H1 (cell line): ENCODE measurements around the gene CD226. TPM values are rescaled to one million over a fixed set of nuclear protein-coding genes. Genes with fewer than 3 reads are reported as not detected.

Source experiments
- EZH2 ChIP-seq: fragments of 200-600 bp; sonication (generic); IDR thresholded peaks from 2 replicates; pipeline ENCODE4 v1.7.1; 2012; ENCODE audit warnings: low read depth, mild to moderate bottlenecking, moderate library complexity, low read length, inconsistent platforms; ENCODE audit not compliant: severe bottlenecking
- SUZ12 ChIP-seq: fragments of 200-600 bp; sonication (generic); IDR thresholded peaks from 2 replicates; pipeline ENCODE4 v1.6.1; 2012; ENCODE audit warnings: mild to moderate bottlenecking, inconsistent platforms, low read length, moderate library complexity, mixed read lengths
- polyA plus RNA-seq, 7 experiments: library from polyadenylated mRNA; depleted of rRNA in 3 of 7; stranded (reverse) in 5 of 7; unstranded in 2 of 7; fragments of >200 nt in 5 of 7; fragments of 200-250 nt in 2 of 7; gene quantifications; 1 replicate in 5 of 7; 2 replicates in 1 of 7; 4 replicates in 1 of 7; pipeline versions ENCODE4 v1.2.1 to v1.2.3, GENCODE V29; 2011 to 2013; ENCODE audit warnings: missing spikeins in 2 of 7, mixed read lengths in 2 of 7
- total RNA-seq: library from RNA; stranded (reverse); fragmentation: NEBNext Ultra II Directional; extraction: Animal tissue kit (Norgen Biotek cat#: 25700); gene quantifications from 2 replicates; pipeline ENCODE4 v1.2.1, GENCODE V29; 2021

CD226 gene
- total and polyA plus RNA-seq, 2 of the 8 experiments (the other 6 are each of a cell fraction or from before 2014, with no cell fraction given), result not detected

- TF ChIP-seq EZH2, result no peak
- TF ChIP-seq SUZ12, result no peak
Observed at GRCh38 chr18:69908838-69909237, 38.8 kb downstream of the CD226 start (continued).
